ENCODE measurements around the gene SSC5D.
"Not testable (repeated sequence)": the region's sequence is repeated elsewhere in the genome, so short reads cannot be mapped to it uniquely, and the experiment has no call there.

SSC5D gene

DNA sequence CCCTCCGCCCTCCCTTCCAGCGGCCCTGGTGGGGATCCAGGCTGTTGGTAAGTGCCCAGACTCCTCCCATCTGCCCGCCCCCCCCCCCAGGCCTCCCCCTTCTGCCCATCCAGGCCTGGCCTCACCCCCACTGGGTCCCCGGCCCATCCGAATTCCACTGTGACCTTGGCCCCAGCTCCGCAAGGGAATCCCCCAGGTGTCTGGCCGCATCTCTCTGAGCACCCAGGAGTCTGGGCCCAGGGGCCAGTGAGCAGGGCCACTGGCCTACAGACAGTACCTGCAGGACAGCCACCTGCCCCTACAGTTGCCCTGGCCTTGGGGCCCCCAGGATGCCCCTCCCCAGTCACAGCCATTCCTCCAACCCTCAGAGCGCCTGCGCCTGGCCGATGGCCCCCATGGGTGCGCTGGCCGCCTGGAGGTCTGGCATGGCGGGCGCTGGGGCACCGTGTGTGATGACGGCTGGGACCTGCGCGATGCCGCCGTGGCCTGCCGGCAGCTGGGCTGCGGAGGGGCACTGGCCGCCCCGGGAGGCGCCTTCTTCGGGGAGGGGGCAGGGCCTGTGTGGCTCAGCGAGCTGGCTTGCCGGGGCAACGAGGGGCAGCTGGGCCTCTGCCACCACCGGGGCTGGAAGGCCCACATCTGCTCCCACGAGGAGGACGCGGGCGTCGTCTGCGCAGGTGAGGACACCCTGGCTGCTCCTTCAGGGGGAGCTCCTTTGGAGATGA, 912 bp downstream of the SSC5D start:
- no peak for DNase-seq

DNA sequence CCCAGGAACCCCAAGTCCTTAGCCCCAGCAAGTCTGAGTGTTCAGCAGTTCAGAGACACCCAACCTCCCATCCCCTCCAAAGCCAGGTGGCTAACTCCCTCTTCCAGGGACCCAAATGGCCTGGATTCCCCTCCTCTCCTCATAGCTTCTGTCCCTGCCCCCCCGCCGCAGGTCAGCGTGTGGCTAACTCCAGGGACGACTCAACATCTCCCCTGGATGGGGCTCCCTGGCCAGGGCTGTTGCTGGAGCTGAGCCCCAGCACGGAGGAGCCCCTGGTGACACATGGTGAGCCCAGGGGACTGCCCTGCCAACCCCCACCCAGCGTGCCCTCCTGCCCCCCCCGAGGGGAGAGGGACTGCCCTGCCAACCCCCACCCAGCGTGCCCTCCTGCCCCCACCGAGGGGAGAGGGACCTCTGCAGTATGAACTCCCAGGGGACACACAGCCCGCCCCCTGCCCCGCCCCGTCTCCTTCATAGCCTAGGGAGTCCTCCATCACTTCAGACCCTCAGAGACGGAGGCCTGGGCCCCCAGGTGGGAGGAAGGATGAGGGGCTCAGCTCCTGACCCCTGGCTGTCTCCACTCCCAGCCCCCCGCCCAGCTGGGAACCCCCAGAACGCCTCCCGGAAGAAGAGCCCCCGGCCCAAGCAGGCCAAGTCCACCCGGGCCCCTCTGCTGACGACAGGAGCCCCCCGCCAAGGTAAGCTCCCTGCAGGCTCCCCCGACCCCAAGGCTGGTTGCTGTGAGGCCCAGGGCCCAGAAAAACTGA, 1.7 kb downstream of the SSC5D start:
- DNase-seq, result no peak

DNA sequence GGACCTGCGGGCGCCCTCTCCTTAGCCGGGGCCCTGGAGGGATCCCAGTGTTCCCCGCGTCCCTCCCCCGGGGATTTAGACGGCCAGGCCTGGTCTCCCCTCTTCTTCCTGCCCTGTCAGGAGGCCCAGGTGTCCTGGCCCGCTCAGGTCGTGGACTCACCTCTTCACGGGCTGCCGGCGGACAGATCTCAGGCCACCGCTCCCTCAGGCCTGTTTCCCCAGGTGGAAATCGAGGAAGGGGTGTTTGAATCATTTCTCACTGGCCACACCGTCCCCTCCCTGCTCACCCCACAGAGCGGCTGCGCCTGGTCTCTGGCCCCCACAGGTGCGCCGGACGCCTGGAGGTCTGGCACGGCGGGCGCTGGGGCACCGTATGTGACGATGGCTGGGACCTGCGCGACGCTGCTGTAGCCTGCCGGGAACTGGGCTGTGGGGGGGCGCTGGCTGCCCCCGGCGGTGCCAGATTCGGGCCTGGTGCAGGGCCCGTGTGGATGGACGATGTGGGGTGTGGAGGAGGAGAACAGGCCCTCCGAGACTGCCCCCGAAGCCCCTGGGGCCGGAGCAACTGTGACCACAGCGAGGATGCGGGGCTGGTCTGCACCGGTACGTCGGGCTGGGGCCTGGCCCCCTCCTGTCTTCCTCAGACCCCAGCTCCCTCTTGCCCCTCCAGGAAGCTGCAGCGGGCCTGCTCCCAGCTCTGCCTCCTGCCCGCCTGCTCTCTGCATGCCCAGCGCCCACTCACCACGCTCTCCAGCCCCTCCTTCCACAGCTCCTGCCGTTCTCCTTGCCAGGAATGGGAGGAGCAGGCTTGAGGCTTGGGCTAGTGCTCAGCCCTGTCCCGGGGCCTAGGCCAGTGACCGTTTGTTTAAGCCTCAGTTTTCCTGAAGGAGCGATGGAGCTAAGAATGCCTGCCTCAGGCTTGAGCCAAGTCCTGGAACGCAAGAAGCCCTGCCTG, 2.5 kb downstream of the SSC5D start:
- no peak for DNase-seq

DNA sequence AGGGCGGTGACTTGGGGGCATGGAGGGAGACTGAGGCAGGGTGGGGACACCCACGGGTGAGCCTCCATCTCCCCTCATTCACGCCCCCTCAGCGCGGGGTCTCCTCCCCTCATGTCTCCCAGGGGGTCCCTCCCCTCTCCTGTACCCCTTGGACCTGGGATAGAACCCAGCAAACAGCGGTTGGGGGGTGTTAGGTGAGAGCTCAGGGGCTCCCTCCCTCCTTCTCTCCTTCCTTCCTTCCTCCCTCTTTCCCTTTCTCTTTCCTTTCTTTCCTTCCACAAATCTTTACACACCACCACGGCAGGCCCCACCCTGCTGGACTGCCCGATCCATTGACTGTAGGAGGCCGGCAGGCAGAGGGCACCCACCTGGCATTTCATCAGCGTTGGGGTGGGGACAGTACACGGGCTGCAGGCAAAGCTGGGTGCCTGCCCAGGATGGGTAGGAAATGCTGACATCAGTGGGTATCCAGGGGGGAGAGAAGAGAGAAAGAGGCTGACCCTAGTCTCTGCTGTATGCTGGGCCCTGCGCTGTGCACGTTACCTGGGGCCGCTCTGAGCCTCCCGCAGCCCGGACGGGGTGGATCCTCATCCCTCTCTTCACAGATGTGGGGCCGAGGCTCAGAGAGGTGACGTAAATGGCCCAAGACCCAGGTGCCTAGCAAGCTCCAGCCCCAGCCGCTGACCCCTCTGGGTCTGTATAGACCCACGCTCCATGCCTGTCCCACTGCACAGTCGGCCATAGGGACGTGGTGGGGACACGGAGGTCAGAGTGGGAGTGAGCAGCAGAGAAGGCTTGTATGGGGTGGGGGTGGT, 3.5 kb downstream of the SSC5D start:
- no peak for DNase-seq

DNA sequence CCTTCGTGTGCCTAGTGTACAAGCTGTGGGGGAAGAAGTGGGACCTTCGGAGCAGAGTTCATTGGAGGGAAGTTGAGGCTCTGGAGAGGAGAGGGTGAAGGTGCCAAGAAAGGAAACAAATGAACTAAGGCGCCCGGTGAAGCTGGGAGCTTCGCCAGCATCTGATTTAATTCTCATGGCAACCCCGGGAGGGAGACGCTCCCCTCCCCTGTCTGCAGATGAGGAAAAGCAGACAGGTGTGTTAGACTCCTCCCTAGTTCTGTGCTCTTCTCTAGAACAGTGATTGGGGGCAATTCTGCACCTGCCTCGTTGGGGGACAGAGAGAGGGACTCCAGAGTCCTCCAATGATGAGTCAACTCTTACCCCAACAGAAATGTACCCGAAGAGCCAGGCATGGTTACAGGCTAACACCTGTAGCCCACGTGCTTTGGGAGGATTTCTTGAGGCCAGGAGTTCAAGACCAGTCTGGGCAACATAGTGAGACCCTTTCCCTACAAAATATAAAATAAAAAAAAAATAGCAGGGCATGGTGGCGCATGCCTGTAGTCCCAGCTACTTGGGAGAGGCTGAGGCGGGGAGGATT, 4.2 kb downstream of the SSC5D start:
- no peak for DNase-seq

DNA sequence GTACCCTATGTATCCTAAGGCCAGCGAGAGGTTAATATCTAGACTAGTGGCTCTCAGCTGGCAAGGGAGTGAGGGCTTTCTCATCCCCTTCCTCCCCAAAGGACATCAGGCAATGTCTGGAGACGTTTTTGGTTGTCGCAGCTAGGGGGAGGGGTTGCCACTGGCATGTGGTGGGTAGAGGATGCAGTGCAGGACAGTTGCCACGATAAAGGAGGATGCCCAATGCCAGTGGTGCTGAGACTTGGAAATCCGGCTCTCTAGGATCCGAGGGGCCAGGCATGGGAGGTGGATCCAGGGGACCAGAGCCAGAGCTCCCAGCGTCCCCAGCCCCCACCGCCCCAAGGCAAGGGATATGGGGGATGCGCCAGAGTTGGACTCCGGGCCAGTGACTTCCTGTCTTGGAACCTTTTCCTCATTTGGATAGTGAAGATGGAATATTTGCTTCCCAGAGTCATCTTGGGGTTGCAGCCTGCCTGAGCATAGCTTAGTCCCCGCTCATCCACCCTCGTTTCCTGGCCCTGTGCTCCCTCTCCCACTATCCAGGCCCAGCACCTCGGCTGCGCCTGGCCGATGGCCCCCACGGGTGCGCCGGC, 4.9 kb downstream of the SSC5D start:
- DNase-seq, result no peak

DNA sequence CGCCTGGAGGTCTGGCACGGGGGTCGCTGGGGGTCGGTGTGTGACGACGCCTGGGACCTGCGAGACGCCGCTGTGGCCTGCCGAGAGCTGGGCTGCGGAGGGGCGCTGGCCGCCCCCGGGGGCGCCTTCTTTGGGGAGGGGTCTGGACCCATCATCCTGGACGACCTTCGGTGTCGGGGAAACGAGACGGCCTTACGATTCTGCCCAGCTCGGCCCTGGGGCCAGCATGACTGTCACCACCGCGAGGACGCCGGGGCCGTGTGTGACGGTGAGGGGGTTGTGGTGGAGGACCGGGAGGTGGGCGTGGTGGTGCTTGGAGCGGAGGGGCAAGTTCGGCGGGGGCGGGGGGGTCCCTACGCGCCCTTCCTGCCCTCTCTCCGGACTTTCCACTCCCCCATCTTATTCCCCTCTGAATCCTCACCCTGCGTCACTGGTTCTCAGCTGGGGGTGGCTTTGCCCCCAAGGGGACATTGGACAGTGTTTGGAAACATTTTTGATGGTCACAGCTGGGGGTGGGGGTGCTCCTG, 5.5 kb downstream of the SSC5D start:
- DNase-seq, result no peak

DNA sequence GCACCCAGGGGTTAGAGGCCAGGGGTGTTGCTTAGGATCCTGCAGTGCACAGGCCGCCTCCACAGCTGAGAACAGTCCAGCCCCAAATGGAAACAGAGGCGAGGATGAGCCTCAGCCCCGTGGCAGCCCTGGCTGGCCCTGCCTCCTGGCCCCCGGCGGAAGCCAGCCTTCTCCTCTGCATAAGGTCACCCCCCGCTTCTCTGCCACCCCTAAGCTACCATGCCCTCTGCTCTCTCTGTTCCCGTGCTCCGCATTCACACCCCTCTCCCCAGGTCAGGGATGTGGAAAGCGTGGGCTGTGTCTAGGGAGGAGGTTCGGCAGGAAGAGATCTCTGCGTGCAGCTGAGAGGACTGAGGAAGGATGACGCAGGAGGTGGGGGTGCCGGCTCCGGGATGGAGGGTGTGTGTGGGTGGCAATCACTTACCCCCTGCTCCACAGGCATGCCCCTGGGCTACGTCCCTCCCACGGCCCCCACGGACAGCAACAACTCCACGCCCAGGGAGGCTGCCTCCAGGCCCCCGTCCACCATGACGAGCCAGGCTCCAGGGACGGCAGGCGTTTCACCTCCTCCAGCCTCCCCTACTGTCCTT, 6.0 kb downstream of the SSC5D start:
- DNase-seq, result no peak

DNA sequence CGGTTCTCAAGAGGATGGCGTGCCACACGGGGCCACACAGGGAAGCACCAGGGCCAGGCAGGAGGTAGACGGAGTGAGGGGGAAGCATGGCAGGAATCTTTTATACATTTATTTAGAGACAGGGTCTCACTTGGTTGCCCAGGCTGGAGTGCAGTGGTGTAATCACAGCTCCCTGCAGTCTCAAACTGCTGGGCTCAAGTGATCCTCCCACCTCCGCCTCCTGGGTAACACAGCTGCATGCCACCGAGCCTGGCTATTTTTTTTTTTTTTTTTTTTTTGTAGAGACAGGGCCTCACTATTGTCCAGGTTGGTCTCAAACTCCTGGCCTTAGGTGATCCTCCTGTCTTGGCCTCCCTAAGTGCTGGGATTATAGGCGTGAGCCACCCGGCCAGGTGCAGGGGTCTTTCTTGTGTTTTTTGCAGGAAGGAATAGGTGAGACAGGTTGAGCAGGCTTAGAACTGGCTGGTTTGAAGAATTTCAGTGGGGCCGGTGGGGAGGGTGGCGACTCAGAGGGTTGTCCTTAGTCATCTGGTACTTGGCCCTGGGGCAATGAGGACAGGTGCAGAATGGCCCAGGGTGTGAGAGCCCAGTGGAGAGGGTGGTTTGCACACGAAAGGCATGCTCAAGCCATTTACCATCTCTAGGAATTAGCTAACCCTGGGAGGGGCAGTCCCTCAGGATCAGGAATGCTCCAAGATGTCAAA, 7.6 kb downstream of the SSC5D start:
- no peak for DNase-seq

DNA sequence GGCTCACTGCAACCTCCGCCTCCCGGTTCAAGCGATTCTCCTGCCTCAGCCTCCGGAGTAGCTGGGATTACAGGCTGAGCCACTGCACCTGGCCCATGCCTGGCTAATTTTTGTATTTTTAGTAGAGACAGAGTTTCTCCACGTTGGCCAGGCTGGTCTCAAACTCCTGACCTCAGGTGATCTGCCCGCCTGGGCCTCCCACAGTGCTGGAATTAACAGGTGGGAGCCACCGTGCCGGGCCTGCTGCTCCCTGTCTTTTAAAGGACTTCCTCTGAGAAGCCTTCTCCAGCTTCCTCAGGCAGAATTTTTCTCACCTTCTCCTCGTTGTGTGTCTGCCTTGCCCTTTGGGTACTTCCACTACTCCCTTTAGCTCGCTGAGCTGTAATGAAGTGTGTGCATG, 8.6 kb downstream of the SSC5D start:
- not testable (repeated sequence) for DNase-seq

DNA sequence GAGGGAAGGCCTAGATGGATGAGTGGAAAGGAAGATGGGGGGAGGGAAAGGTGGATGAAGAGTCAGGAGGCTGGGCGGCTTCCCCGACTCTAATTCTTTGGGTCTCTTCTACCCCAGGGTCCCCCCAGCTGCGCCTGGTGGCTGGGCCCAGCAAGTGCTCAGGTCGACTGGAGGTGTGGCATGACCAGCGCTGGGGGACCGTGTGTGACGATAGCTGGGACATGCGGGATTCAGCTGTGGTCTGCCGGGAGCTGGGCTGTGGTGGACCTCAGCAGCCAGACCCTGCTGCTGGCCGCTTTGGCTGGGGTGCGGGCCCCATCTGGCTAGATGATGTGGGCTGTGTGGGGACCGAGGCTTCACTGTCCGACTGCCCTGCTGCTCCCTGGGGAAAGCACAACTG, 9.5 kb downstream of the SSC5D start:
- DNase-seq, result no peak

DNA sequence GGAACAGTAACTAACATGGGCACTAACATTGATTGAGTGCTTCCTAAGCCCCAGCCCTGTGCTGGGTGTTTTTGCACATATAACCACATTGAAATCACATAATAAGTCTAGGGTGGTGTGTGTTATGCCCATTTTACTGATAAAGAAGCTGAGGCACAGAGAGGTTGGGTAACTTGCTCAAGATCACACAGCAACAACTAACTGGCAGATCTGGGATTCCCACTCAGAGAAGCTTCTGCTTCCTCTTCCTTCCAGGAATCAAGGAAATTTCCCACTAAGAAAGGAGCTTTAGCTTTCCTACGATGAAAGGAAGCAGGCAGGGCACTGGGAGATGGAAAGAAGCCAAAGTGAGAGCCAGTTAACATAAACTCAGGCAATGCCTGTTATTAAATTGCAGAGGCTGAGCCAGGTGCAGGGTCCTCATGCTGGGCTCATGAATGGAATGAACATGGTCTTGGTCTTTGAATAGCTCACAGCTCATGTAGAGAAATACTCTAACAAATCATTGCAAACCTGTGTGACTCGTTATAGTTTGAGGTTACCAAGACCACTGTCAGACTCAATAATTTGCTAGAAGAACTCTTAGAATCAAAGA, 10.1 kb downstream of the SSC5D start:
- DNase-seq, result no peak

DNA sequence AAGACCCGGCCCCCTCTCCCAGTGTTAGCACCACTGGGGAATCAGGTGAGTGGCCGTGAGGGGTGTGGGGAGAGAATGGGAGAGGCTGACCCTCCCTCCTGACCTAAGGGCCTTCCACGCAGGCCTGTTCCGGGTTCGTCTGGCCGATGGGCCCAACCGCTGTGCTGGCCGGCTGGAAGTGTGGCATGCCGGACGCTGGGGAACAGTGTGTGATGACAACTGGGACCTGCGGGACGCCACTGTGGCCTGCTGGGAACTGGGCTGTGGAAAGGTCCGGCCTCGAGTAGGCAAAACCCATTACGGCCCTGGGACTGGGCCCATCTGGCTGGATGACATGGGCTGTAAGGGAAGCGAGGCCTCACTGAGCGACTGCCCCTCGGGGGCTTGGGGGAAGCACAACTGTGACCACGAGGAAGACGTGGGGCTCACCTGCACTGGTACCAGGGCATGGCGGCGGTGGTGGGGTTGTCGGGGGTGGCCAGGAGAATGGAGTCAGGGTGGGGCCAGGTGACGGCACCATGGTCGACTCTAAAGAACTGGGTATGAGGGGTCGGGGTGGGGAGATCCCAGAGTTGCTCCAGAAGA, 12.2 kb downstream of the SSC5D start:
- DNase-seq, result no peak

DNA sequence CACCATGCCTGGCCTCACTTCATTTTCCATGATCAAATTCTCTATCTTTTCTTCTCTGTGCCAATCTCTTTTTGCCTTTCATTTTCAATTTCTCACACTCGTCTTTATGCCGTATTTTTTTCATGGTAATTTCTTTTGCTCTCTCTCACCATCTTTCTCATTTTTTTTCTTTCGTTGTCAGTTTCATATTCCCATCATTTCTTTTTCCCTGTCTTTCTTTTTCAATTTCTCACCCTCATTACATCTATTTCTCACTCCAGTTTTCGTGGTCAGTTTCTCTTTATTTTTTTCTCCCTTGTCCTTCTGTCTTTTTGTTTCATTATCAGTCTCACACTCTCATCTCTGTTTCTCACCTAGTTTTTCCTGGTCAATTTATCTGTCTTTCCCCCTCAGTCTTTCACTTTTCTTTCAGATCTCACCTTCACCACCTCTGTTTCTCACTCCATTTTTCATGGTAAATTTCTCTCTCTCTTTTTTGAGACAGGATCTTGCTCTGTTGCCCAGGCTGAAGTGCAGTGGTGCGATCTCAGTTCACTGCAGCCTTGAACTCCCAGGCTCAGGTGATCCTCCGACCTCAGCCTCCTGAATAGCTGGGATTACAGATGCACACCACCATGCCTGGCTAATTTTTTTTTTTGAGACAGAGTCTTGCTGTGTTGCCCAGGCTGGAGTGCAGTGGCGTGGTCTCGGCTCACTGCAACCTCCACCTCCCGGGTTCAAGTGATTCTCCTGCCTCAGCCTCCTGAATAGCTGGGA, 14.1 kb downstream of the SSC5D start:
- DNase-seq, result no peak

DNA sequence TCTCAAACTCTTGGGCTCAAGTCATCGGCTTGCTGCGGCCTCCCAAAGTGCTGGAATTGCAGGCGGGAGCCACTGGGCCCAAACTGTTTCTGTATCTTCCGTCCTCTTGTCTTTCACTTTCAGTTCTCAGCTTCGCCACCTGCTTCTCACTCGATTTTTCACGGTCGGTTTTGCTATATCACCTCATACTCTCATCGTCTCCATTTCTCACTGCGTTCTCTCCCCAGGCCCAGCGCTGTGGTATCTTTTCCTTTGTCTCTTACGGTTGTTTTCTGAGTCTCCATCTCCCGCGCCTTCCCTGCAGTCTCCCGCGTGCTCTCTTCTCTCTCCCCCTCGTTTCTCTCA, 14.9 kb downstream of the SSC5D start:
- DNase-seq, result no peak

DNA sequence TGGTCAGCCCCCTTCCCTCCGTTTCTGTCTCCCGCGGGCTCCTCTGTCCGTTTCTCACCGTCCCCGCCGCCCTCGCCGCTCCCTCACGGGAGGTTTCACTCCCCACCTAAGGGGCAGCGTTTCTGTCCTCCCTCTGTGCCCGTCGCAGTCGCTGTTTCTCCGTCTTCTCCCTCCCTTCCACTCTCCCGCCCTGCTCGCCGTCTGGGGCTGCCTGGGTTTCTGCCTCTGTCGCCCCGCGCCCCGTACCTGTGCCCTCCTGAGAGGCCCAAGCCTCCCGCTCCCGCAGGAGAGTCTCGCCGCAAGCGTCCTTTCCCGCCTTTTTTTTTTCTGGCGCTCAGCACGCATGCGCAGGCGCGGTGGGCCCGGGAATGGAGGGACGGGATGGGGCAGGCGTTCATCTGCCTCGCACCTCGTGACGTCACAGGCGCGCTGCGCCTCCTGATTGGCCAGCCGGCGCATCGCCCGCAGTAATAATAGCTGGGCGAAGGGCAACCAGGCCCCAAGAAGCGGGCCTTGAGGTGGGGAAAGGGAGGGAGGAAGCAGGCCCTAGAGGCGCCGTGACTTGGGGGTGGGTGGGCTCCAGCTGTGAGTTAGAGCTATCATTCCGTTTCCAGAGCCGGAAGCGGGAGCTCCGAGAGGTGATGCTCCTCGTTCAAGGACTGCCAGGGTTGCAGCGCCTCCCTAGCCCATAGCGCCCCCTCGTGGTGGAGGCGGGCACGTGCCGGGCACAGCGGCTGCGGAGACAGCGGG, 15.4 kb downstream of the SSC5D start:
- peak; percentile 25 for DNase-seq

DNA sequence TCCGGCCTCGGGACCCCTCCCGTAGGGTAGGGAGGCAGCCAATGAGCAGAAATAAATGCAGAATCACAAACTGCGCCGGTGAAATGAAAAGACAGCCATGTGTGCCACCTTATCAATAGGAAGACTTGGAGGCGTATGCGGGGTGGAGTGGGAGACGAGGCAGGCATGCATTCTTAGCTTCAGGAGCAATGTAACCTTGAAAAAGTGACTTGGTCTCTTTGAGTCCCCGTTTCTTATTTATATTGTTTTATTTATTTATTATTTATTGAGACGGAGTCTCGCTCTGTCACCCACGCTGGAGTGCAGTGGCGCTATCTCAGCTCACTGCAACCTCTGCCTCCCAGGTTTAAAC, 16.0 kb downstream of the SSC5D start:
- no peak for DNase-seq

DNA sequence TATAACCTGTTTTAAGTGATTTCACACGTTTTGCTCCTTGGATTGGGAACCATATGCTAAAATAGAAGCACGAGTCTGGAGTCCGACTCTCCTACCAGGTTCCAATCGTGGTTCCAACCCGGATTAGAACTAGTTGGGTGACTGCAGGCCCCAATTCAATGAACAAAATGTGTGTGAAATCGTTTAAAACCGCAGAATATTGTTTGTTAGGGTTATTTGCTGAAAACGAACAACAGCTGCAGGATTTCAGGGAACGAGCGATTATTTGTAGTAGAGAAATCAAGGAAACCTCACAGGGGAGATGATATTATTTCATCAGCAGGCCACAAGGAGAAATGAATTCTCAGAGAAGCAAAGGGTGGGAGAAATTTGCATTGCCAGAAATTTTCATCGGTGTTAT, 16.7 kb downstream of the SSC5D start:
- no peak for DNase-seq
